Fibroblast of skin of scalp (primary cell): Measurements from ENCODE around the gene FOXO6.
A peak's percentile ranks its signal among the peaks of the same experiment; 100 is the strongest.

Experiments used
- DNase-seq: peaks from one replicate; pipeline ENCODE4 v3.0.0-alpha.2; 2013

The FOXO6 gene

GRCh38 chr1:41385398-41386195, 24.4 kb downstream of the FOXO6 start:
- DNase-seq: no peak

GRCh38 chr1:41386196-41386663, 25.0 kb downstream of the FOXO6 start:
- no peak for DNase-seq

GRCh38 chr1:41387667-41388091, 26.4 kb downstream of the FOXO6 start:
- peak; percentile 79 for DNase-seq

- DNase-seq: no peak
Observed at GRCh38 chr1:41388510-41388909, 27.3 kb downstream of the FOXO6 start.

- no peak for DNase-seq
Observed at GRCh38 chr1:41389009-41389408, 27.8 kb downstream of the FOXO6 start.

GRCh38 chr1:41390166-41390565, 28.9 kb downstream of the FOXO6 start:
- no peak for DNase-seq

GRCh38 chr1:41390573-41390972, 29.3 kb downstream of the FOXO6 start:
- DNase-seq: no peak

GRCh38 chr1:41391834-41392527, 30.7 kb downstream of the FOXO6 start:
- DNase-seq: no peak

GRCh38 chr1:41392528-41392924, 31.3 kb downstream of the FOXO6 start:
- DNase-seq: no peak

GRCh38 chr1:41393716-41394368, 32.6 kb downstream of the FOXO6 start:
- no peak for DNase-seq

GRCh38 chr1:41394369-41394744, 33.1 kb downstream of the FOXO6 start:
- DNase-seq: no peak

- no peak for DNase-seq
Observed at GRCh38 chr1:41394959-41395956, 34.0 kb downstream of the FOXO6 start.

- DNase-seq: no peak
Observed at GRCh38 chr1:41396084-41396483, 34.9 kb downstream of the FOXO6 start.

GRCh38 chr1:41397020-41397419, 35.8 kb downstream of the FOXO6 start:
- no peak for DNase-seq

- no peak for DNase-seq
Observed at GRCh38 chr1:41397753-41398330, 36.6 kb downstream of the FOXO6 start.

GRCh38 chr1:41399145-41399795, 38.0 kb downstream of the FOXO6 start:
- DNase-seq: no peak

- no peak for DNase-seq
Observed at GRCh38 chr1:41400225-41400624, 39.0 kb downstream of the FOXO6 start.

GRCh38 chr1:41401899-41402298, 40.7 kb downstream of the FOXO6 start:
- no peak for DNase-seq

GRCh38 chr1:41404308-41404761, 43.1 kb downstream of the FOXO6 start:
- peak; percentile 64 for DNase-seq

GRCh38 chr1:41407664-41408252, 46.5 kb downstream of the FOXO6 start:
- no peak for DNase-seq

GRCh38 chr1:41408691-41409090, 47.5 kb downstream of the FOXO6 start:
- DNase-seq: no peak
